H1 (cell line): Measurements from ENCODE around the gene CALU. TPM values are rescaled to one million over a fixed set of nuclear protein-coding genes. Genes with fewer than 3 reads are reported as not detected.

Experiments used
- CTCF ChIA-PET: fragments of 300-600 bp; sonication (Branson Sonifier 250); formaldehyde crosslinking; loops from one replicate; lab custom pipeline; 2021; ENCODE audit not compliant: partially characterized antibody; lab: Charles Lee
- POLR2A ChIA-PET: fragments of 300-600 bp; sonication (Branson Sonifier 250); formaldehyde crosslinking; loops from one replicate; lab custom pipeline; 2021; ENCODE audit warnings: inconsistent platforms; ENCODE audit not compliant: partially characterized antibody; lab: Charles Lee
- DNase-seq, 2 experiments: peaks; one replicate each; pipeline versions ENCODE4 v3.0.0 to v3.0.0-alpha.2; 2010 to 2022; ENCODE audit warnings: low spot score in 2 of 2, low read depth in 1 of 2, mixed read lengths in 1 of 2
- FAIRE-seq: peaks from 2 replicates; lab custom pipeline; 2011; peaks lifted over from hg19 to GRCh38; lab: Jason Lieb, UNC
- H2AFZ ChIP-seq: 2 replicates; pipeline ENCODE4 v1.8.1; 2012; ENCODE audit warnings: low read length, inconsistent platforms
- H2AK5ac ChIP-seq: 2 replicates; pipeline ENCODE4 v1.6.1; 2013; ENCODE audit warnings: low read depth, low read length
- H2BK120ac ChIP-seq: replicated peaks from 2 replicates; pipeline ENCODE3; 2013; ENCODE audit warnings: low read depth, low read length, inconsistent platforms
- H2BK12ac ChIP-seq: 2 replicates; pipeline ENCODE4 v1.6.1; 2013; ENCODE audit warnings: low read depth, low read length
- H2BK15ac ChIP-seq: 2 replicates; pipeline ENCODE4 v1.6.1; 2013; ENCODE audit warnings: low read length
- H2BK20ac ChIP-seq: 2 replicates; pipeline ENCODE4 v1.6.1; 2013; ENCODE audit warnings: low read length
- H2BK5ac ChIP-seq: 2 replicates; pipeline ENCODE4 v1.6.1; 2013; ENCODE audit warnings: low read depth, low read length
- H3K14ac ChIP-seq: 2 replicates; pipeline ENCODE4 v1.6.1; 2013; ENCODE audit warnings: inconsistent platforms; ENCODE audit not compliant: insufficient read length
- H3K18ac ChIP-seq: 2 replicates; pipeline ENCODE4 v1.6.1; 2013; ENCODE audit warnings: low read length; ENCODE audit errors: extremely low read depth
- H3K23ac ChIP-seq: 2 replicates; pipeline ENCODE4 v1.6.1; 2013; ENCODE audit warnings: inconsistent platforms; ENCODE audit not compliant: insufficient read length
- H3K23me2 ChIP-seq: 2 replicates; pipeline ENCODE4 v1.6.1; 2013; ENCODE audit warnings: low read depth, low read length
- H3K27ac ChIP-seq: 2 replicates; pipeline ENCODE4 v1.6.1; 2011; ENCODE audit warnings: low read depth, low read length, inconsistent platforms
- H3K27me3 ChIP-seq, 4 experiments: replicated peaks in 1 of 4; 1 replicate in 1 of 4; 2 replicates in 3 of 4; pipeline versions ENCODE4 v1.6.1 to v1.8.1; 2011 to 2013; ENCODE audit warnings: low read length in 3 of 4, mild to moderate bottlenecking in 3 of 4, inconsistent platforms in 2 of 4, mixed read lengths in 2 of 4, moderate library complexity in 1 of 4; ENCODE audit not compliant: control insufficient read depth in 3 of 4, insufficient read depth in 3 of 4; ENCODE audit errors: extremely low read depth in 1 of 4
- H3K36me3 ChIP-seq, 4 experiments: 2 replicates each; pipeline versions ENCODE4 v1.6.1 to v1.8.1; 2011 to 2013; ENCODE audit warnings: mild to moderate bottlenecking in 4 of 4, low read length in 3 of 4, moderate library complexity in 2 of 4, control low read depth in 1 of 4, inconsistent platforms in 1 of 4; ENCODE audit not compliant: insufficient read depth in 4 of 4, control insufficient read depth in 2 of 4
- H3K4ac ChIP-seq: replicated peaks from 2 replicates; pipeline ENCODE3; 2013; ENCODE audit warnings: low read length, low read depth, mixed read lengths, inconsistent platforms; ENCODE audit not compliant: insufficient read length
- H3K4me1 ChIP-seq, 4 experiments: replicated peaks in 1 of 4; 1 replicate in 1 of 4; 2 replicates in 3 of 4; pipeline versions ENCODE4 v1.6.1 to v1.8.1; 2011 to 2013; ENCODE audit warnings: low read length in 3 of 4, inconsistent platforms in 2 of 4, mixed read lengths in 1 of 4; ENCODE audit not compliant: insufficient read depth in 4 of 4, control insufficient read depth in 3 of 4
- H3K4me2 ChIP-seq, 2 experiments: 2 replicates each; pipeline versions ENCODE4 v1.6.1 to v1.8.1; 2011 to 2013; ENCODE audit warnings: low read depth in 2 of 2, low read length in 2 of 2, control low read depth in 1 of 2, inconsistent platforms in 1 of 2, mild to moderate bottlenecking in 1 of 2; ENCODE audit not compliant: insufficient read depth in 1 of 2
- H3K4me3 ChIP-seq, 4 experiments: fragments of 200-600, 300-600 bp in 1 of 4; sonication (generic), shearing (Covaris generic), sonication (Bioruptor Twin) in 1 of 4; 2 replicates each; pipeline versions ENCODE4 v1.5.1 to v1.8.1; 2011 to 2016; ENCODE audit warnings: low read length in 4 of 4, low read depth in 3 of 4, control low read depth in 2 of 4, inconsistent platforms in 2 of 4, mild to moderate bottlenecking in 2 of 4, mixed read lengths in 1 of 4, moderate library complexity in 1 of 4; ENCODE audit not compliant: insufficient read depth in 2 of 4; ENCODE audit errors: extremely low read depth in 1 of 4
- H3K56ac ChIP-seq: replicated peaks from 2 replicates; pipeline ENCODE3; 2013; ENCODE audit warnings: low read depth, mild to moderate bottlenecking, mixed read lengths, low read length, inconsistent platforms; ENCODE audit not compliant: insufficient read length
- H3K79me1 ChIP-seq: 2 replicates; pipeline ENCODE4 v1.6.1; 2013; ENCODE audit warnings: low read depth, low read length, control low read depth
- H3K79me2 ChIP-seq, 2 experiments: 2 replicates each; pipeline versions ENCODE4 v1.6.1 to v1.8.1; 2012 to 2013; ENCODE audit warnings: low read length in 2 of 2, mild to moderate bottlenecking in 2 of 2, inconsistent platforms in 1 of 2; ENCODE audit not compliant: insufficient read depth in 2 of 2, control insufficient read depth in 1 of 2
- H3K9ac ChIP-seq, 4 experiments: replicated peaks in 1 of 4; 1 replicate in 1 of 4; 2 replicates in 3 of 4; pipeline versions ENCODE4 v1.6.1 to v1.8.1; 2011 to 2013; ENCODE audit warnings: low read depth in 3 of 4, low read length in 3 of 4, control low read depth in 2 of 4, mild to moderate bottlenecking in 2 of 4, moderate library complexity in 2 of 4, inconsistent platforms in 1 of 4; ENCODE audit errors: extremely low read depth in 1 of 4
- H3K9me3 ChIP-seq, 2 experiments: 2 replicates each; pipeline versions ENCODE4 v1.6.1 to v1.8.1; 2012 to 2013; ENCODE audit warnings: mild to moderate bottlenecking in 2 of 2, moderate library complexity in 2 of 2, control low read depth in 1 of 2, inconsistent platforms in 1 of 2, low read depth in 1 of 2, low read length in 1 of 2, mixed read lengths in 1 of 2; ENCODE audit not compliant: insufficient read depth in 2 of 2
- H4K20me1 ChIP-seq, 2 experiments: replicated peaks in 1 of 2; 2 replicates each; pipeline versions ENCODE3 to v1.8.1; 2011 to 2013; ENCODE audit warnings: inconsistent platforms in 2 of 2, low read length in 2 of 2, mild to moderate bottlenecking in 1 of 2; ENCODE audit not compliant: insufficient read depth in 2 of 2, control insufficient read depth in 1 of 2
- H4K5ac ChIP-seq: 2 replicates; pipeline ENCODE4 v1.6.1; 2013; ENCODE audit warnings: low read length, low read depth, mixed read lengths, inconsistent platforms; ENCODE audit not compliant: insufficient read length
- H4K8ac ChIP-seq: 2 replicates; pipeline ENCODE4 v1.8.0; 2013; ENCODE audit warnings: mild to moderate bottlenecking, moderate library complexity, low read length, inconsistent platforms; ENCODE audit not compliant: insufficient read depth; ENCODE audit errors: extremely low read depth
- H4K91ac ChIP-seq: replicated peaks from 2 replicates; pipeline ENCODE3; 2013; ENCODE audit warnings: low read length, mixed read lengths, inconsistent platforms; ENCODE audit not compliant: insufficient read length
- CHD1 ChIP-seq: IDR thresholded peaks from 2 replicates; pipeline ENCODE4 v1.6.1; 2012; ENCODE audit warnings: low read depth, low read length, improper control_type of control experiment
- GABPA ChIP-seq: IDR thresholded peaks from 2 replicates; pipeline ENCODE4 v1.6.1; 2011; ENCODE audit warnings: mild to moderate bottlenecking, low read length, moderate library complexity, borderline replicate concordance; ENCODE audit not compliant: insufficient read depth
- HDAC6 ChIP-seq: IDR thresholded peaks from one replicate; pipeline ENCODE4 v1.7.1; 2012; ENCODE audit warnings: low read depth, mild to moderate bottlenecking, inconsistent platforms, low read length, moderate library complexity
- JUND ChIP-seq: IDR thresholded peaks from 2 replicates; pipeline ENCODE4 v1.6.1; 2011; ENCODE audit warnings: mild to moderate bottlenecking, improper control_type of control experiment, low read length
- KDM4A ChIP-seq: IDR thresholded peaks from one replicate; pipeline ENCODE4 v1.7.1; 2012; ENCODE audit warnings: low read depth, mild to moderate bottlenecking, moderate library complexity, low read length, inconsistent platforms; ENCODE audit not compliant: severe bottlenecking
- NRF1 ChIP-seq: IDR thresholded peaks from 2 replicates; pipeline ENCODE4 v1.6.1; 2011; ENCODE audit warnings: mild to moderate bottlenecking, low read depth, low read length, improper control_type of control experiment
- RBBP5 ChIP-seq: IDR thresholded peaks from 2 replicates; pipeline ENCODE4 v1.7.1; 2012; ENCODE audit warnings: low read depth, mild to moderate bottlenecking, inconsistent platforms, low read length, moderate library complexity, borderline replicate concordance
- RNF2 ChIP-seq: fragments of 200-900, 300-1000 bp; sonication (generic); IDR thresholded peaks from 2 replicates; pipeline ENCODE4 v1.7.1; 2016; ENCODE audit warnings: borderline replicate concordance, low read depth, mild to moderate bottlenecking, antibody characterized with exemption, low read length; ENCODE audit not compliant: poor library complexity, severe bottlenecking; ENCODE audit errors: missing control alignments
- SAP30 ChIP-seq: fragments of 300-600 bp; sonication (generic); IDR thresholded peaks from 2 replicates; pipeline ENCODE4 v1.7.1; 2012; ENCODE audit warnings: low read length, moderate library complexity, mild to moderate bottlenecking, inconsistent platforms; ENCODE audit not compliant: insufficient read depth, insufficient replicate concordance
- SUZ12 ChIP-seq: fragments of 200-600 bp; sonication (generic); IDR thresholded peaks from 2 replicates; pipeline ENCODE4 v1.6.1; 2012; ENCODE audit warnings: mild to moderate bottlenecking, inconsistent platforms, low read length, moderate library complexity, mixed read lengths
- WGBS, 2 experiments: shearing (Covaris generic) in 1 of 2; methylation state at CpG; one replicate each; pipeline versions ENCODE4 v1.1.6 to v1.1.7; 2013 to 2015; ENCODE audit warnings: low lambda C conversion rate in 2 of 2, mixed read lengths in 2 of 2, inconsistent platforms in 1 of 2, low coverage in 1 of 2, missing lambda C conversion rate in 1 of 2; ENCODE audit not compliant: insufficient replicate concordance in 2 of 2, insufficient coverage in 1 of 2, insufficient read length in 1 of 2; ENCODE audit errors: extremely low coverage in 1 of 2, missing lambda C conversion rate in 1 of 2; 5-methylcytosine and 5-hydroxymethylcytosine counted together
- polyA plus RNA-seq, 7 experiments: library from polyadenylated mRNA; depleted of rRNA in 3 of 7; stranded (reverse) in 5 of 7; unstranded in 2 of 7; fragments of >200 nt in 5 of 7; fragments of 200-250 nt in 2 of 7; gene quantifications; 1 replicate in 5 of 7; 2 replicates in 1 of 7; 4 replicates in 1 of 7; pipeline versions ENCODE4 v1.2.1 to v1.2.3, GENCODE V29; 2011 to 2013; ENCODE audit warnings: missing spikeins in 2 of 7, mixed read lengths in 2 of 7
- total RNA-seq: library from RNA; stranded (reverse); fragmentation: NEBNext Ultra II Directional; extraction: Animal tissue kit (Norgen Biotek cat#: 25700); gene quantifications from 2 replicates; pipeline ENCODE4 v1.2.1, GENCODE V29; 2021
- TF ChIP-seq, protein P1 (sequence below): IDR thresholded peaks from 2 replicates; pipeline ENCODE4 v1.6.1; 2012; ENCODE audit warnings: inconsistent platforms

The CALU gene
- total and polyA plus RNA-seq, 2 of the 8 experiments (the other 6 are each of a cell fraction or from before 2014, with no cell fraction given) = 67.2 to 170 TPM

DNA sequence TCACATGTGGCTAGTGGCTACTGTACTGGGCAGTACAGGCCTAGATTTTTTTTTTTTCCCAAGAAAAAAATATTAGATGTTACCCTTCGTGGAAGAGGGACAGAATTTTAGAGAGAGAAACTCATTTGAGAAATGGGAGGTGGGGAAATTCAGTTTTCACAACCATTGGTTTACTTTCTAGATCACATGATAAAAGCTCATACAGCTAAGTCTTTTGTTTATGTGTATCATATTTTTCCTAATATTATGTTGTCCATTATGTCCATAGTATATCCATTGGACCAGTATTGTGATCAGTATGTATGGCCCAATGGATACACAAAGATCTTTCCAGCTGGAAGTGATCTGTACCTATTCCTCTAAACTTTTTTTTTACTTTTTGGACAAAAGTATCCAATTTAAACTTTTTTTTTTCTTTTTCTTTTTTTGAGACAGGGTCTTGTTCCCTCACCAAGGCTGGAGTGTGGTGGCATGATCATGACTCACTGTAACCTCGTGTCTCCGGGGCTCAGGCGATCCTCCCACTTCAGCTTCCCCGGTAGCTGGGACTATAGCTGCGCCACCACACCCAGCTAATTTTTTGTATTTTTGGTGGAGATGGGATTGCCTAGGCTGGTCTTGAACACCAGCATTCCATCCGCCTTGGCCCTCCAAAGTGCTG is 4.1 kb downstream of the CALU start:
- WGBS, 2 experiments = 95% methylated on average over 7 of the region's 7 CpGs; no CpG with 5 or more reads in 1 of the 2 experiments
- Histone ChIP-seq H4K8ac (no peak overlapping the region), H2BK20ac (no peak overlapping the region), H2AK5ac (no peak overlapping the region), H3K36me3 (peaks cover 0 to 7% (median 4%) of the 10 kb centered on the region in 4 experiments; a peak in 5 of 8 replicates), H3K79me2 (peaks cover 55 to 90% of the 10 kb centered on the region in 2 experiments), H2BK5ac (no peak overlapping the region), H3K4me2 (no peak overlapping the region), H3K23me2 (peaks cover 7% of the 10 kb centered on the region), H3K27ac (no peak overlapping the region), H4K91ac (no peak overlapping the region), H3K9ac (no peak overlapping the region), H2AFZ (no peak overlapping the region), H3K4me3 (no peak overlapping the region), H3K27me3 (no peaks in the 10 kb centered on the region), H3K14ac (no peak overlapping the region), H3K9me3 (no peaks in the 10 kb centered on the region), H2BK12ac (no peak overlapping the region), H3K4me1 (peaks cover 0 to 5% (median 2%) of the 10 kb centered on the region in 4 experiments; a peak in 3 of 7 replicates), H3K23ac (no peak overlapping the region), H2BK15ac (no peak overlapping the region), H4K20me1 (peaks cover 23 to 34% of the 10 kb centered on the region in 2 experiments), H2BK120ac (no peak overlapping the region), H3K56ac (no peak overlapping the region), H4K5ac (no peak overlapping the region), H3K79me1 (no peaks in the 10 kb centered on the region; the same call in 1 of the 2 replicates), H3K4ac (no peak overlapping the region), H3K18ac (no peak overlapping the region)
- ChIA-PET CTCF (interaction anchor here (0.5 to 1.3 kb wide), 3 partner anchors 117 to 326 kb away, joined by 3 read pairs; no protein-coding TSS in a partner anchor), POLR2A (interaction anchor here (0.8 kb wide), 1 partner anchor 11 kb away, joined by 3 read pairs; no protein-coding TSS in a partner anchor)
- FAIRE-seq (no peak), DNase-seq (no peak)
- TF ChIP-seq RBBP5 (no peak), GABPA (no peak), KDM4A (no peak), CHD1 (no peak), NRF1 (no peak), HDAC6 (no peak), JUND (no peak), RNF2 (no peak), SUZ12 (no peak), SAP30 (no peak)
- TF ChIP-seq, protein P1, sequence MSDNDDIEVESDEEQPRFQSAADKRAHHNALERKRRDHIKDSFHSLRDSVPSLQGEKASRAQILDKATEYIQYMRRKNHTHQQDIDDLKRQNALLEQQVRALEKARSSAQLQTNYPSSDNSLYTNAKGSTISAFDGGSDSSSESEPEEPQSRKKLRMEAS = no peak
